SK-N-MC (cell line): ENCODE measurements around the gene NXNL2.

ENCODE experiments used
- DNase-seq: peaks from one replicate; pipeline ENCODE4 v3.0.0-alpha.2; 2011; ENCODE audit warnings: low read depth, low spot score
- H3K27ac ChIP-seq: fragments of 200-600 bp; sonication (generic); 2 replicates; pipeline ENCODE4 v1.5.1; 2016; ENCODE audit warnings: mixed run types
- H3K36me3 ChIP-seq: fragments of 200-600 bp; sonication (generic); 2 replicates; pipeline ENCODE4 v1.6.1; 2017; ENCODE audit warnings: antibody characterized with exemption, low read length, mixed read lengths; ENCODE audit not compliant: insufficient read depth
- H3K4me3 ChIP-seq: fragments of 200-600 bp; sonication (generic); 2 replicates; pipeline ENCODE4 v1.5.1; 2016
- H3K9ac ChIP-seq: fragments of 200-600 bp; sonication (generic); 2 replicates; pipeline ENCODE4 v1.8.0; 2017; ENCODE audit warnings: mixed run types, mixed read lengths; ENCODE audit not compliant: insufficient read length
- H3K9me3 ChIP-seq: fragments of 200-600 bp; sonication (generic); 2 replicates; pipeline ENCODE4 v1.6.1; 2017; ENCODE audit warnings: low read depth, mild to moderate bottlenecking, antibody characterized with exemption, low read length, moderate library complexity, mixed read lengths
- EZH2 ChIP-seq: fragments of 200-600 bp; sonication (generic); IDR thresholded peaks from one replicate; pipeline ENCODE4 v1.6.1; 2017; ENCODE audit warnings: antibody characterized with exemption
- FOXP2 ChIP-seq: optimal IDR thresholded peaks from 2 replicates; pipeline ENCODE3; 2011; ENCODE audit warnings: mild to moderate bottlenecking, moderate library complexity; ENCODE audit not compliant: insufficient read depth; ENCODE audit errors: extremely low read length, control extremely low read depth
- POLR2AphosphoS5 ChIP-seq: IDR thresholded peaks from 2 replicates; pipeline ENCODE4 v1.6.1; 2012; ENCODE audit warnings: mild to moderate bottlenecking, low read depth, low read length, borderline replicate concordance

NXNL2 gene

GRCh38 chr9:88503845-88504764 is 30.9 kb upstream of the NXNL2 start:
- TF ChIP-seq EZH2 (no peak), FOXP2 (no peak), POLR2AphosphoS5 (no peak)
- Histone ChIP-seq H3K9me3 (no peaks in the 10 kb centered on the region), H3K36me3 (no peaks in the 10 kb centered on the region), H3K27ac (no peak overlapping the region), H3K4me3 (no peak overlapping the region), H3K9ac (no peak overlapping the region)
- DNase-seq = no peak

GRCh38 chr9:88508326-88508725 is 26.7 kb upstream of the NXNL2 start:
- Histone ChIP-seq H3K9me3 (no peaks in the 10 kb centered on the region), H3K4me3 (no peak overlapping the region), H3K9ac (no peak overlapping the region), H3K36me3 (no peaks in the 10 kb centered on the region), H3K27ac (no peak overlapping the region)
- no peak for DNase-seq
- TF ChIP-seq EZH2 = no peak
- TF ChIP-seq FOXP2 = no peak
- no peak for TF ChIP-seq POLR2AphosphoS5

GRCh38 chr9:88511906-88512305 is 23.1 kb upstream of the NXNL2 start:
- no peak for TF ChIP-seq EZH2
- TF ChIP-seq FOXP2 = no peak
- no peak for TF ChIP-seq POLR2AphosphoS5
- no peaks in the 10 kb centered on the region for H3K9me3 ChIP-seq

GRCh38 chr9:88514247-88514646 is 20.7 kb upstream of the NXNL2 start:
- TF ChIP-seq FOXP2 (no peak), EZH2 (no peak), POLR2AphosphoS5 (no peak)
- H3K9me3 ChIP-seq = no peaks in the 10 kb centered on the region
- H3K9ac ChIP-seq = no peak overlapping the region
- no peak overlapping the region for H3K4me3 ChIP-seq
- DNase-seq = no peak
- H3K36me3 ChIP-seq = no peaks in the 10 kb centered on the region
- H3K27ac ChIP-seq = no peak overlapping the region

More at GRCh38 chr9:88511906-88512305, 23.1 kb upstream of the NXNL2 start:
- H3K9ac ChIP-seq = no peak overlapping the region
- H3K4me3 ChIP-seq = no peak overlapping the region
- no peak for DNase-seq
- no peak overlapping the region for H3K27ac ChIP-seq
- no peaks in the 10 kb centered on the region for H3K36me3 ChIP-seq

GRCh38 chr9:88521308-88521707 is 13.7 kb upstream of the NXNL2 start:
- no peak for DNase-seq
- no peaks in the 10 kb centered on the region for H3K36me3 ChIP-seq
- TF ChIP-seq FOXP2 (no peak), EZH2 (no peak), POLR2AphosphoS5 (no peak)
- no peaks in the 10 kb centered on the region for H3K9me3 ChIP-seq
- no peak overlapping the region for H3K4me3 ChIP-seq
- H3K9ac ChIP-seq = no peak overlapping the region
- H3K27ac ChIP-seq = no peak overlapping the region

- H3K36me3 ChIP-seq = no peaks in the 10 kb centered on the region
- no peak overlapping the region for H3K9ac ChIP-seq
- DNase-seq = no peak
- TF ChIP-seq POLR2AphosphoS5 (no peak), EZH2 (no peak), FOXP2 (no peak)
- no peak overlapping the region for H3K4me3 ChIP-seq
- no peak overlapping the region for H3K27ac ChIP-seq
- no peaks in the 10 kb centered on the region for H3K9me3 ChIP-seq
Observed at GRCh38 chr9:88522360-88522759, 12.6 kb upstream of the NXNL2 start.

- Histone ChIP-seq H3K36me3 (no peaks in the 10 kb centered on the region), H3K9me3 (no peaks in the 10 kb centered on the region), H3K9ac (no peak overlapping the region), H3K27ac (no peak overlapping the region), H3K4me3 (no peak overlapping the region)
- TF ChIP-seq POLR2AphosphoS5 (no peak), EZH2 (no peak), FOXP2 (no peak)
- no peak for DNase-seq
Observed at GRCh38 chr9:88523056-88523455, 11.9 kb upstream of the NXNL2 start.

- H3K36me3 ChIP-seq = no peaks in the 10 kb centered on the region
- TF ChIP-seq EZH2 (no peak), FOXP2 (no peak), POLR2AphosphoS5 (no peak)
- H3K9ac ChIP-seq = no peak overlapping the region
- H3K4me3 ChIP-seq = no peak overlapping the region
- DNase-seq = no peak
- H3K9me3 ChIP-seq = no peaks in the 10 kb centered on the region
- H3K27ac ChIP-seq = no peak overlapping the region
Observed at GRCh38 chr9:88524911-88525310, 10.1 kb upstream of the NXNL2 start.
